HG03135 (cell line): ENCODE measurements around the gene GALNT5.
"Not testable (repeated sequence)": the region's sequence is repeated elsewhere in the genome, so short reads cannot be mapped to it uniquely, and the experiment has no call there.

ENCODE experiments used
- ATAC-seq: cut with Tn5 transposase; IDR thresholded peaks from one replicate; pipeline ENCODE4 v1.9.1; 2021; ENCODE audit warnings: mild to moderate bottlenecking, moderate library complexity; ENCODE audit not compliant: unreplicated experiment

GALNT5 gene

DNA sequence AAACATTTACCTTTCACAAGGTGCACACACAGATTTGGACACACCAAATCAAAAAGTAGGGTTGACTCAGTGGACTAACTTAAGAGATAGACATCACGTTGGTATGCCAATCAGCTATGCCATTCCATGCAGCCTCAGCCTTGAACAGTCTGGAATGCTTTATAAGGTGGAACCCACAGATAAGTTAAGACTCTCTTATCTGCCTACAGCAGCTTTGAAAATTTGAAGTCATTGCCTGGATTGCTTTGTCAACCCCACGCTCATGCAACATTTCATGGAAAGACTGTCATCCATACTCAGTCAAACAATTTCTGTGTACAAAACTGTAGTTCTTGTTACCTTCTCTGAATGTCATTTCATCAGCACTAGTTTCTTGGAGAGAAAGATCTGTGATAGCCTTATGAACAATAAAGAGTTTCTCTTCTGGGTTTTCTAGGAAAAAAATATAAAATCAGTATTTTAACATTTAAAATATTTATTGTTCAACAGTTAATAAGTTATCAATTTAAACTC is 66.9 kb downstream of the GALNT5 start:
- ATAC-seq, result no peak

DNA sequence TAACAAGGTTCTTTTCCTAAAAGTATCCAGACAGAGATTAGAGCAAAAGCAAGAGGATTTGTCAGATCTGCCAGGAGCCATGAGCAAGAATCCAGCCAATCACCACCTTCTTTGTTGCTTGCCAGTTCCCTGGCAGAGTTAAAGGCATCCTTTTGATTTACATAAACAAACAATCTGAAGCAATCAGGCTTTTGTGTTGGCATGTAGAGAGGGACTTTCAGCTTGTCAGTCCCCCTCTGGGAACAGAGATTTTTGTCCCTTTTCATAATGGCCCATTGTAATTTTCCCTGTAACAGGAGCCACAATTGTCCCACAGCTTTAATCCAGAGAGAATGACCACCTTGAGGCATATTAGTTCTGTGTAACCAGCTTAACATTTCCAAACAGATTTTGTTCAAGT is 68.3 kb downstream of the GALNT5 start, which contains the start of gene ERMN:
ERMN (minus strand) TSS at position 39 of the 400 bp plus-strand sequence. CDS start 182 bp downstream, outside the sequence.
- ATAC-seq, result no peak

GRCh38 chr2:157326698-157327097 is 69.2 kb downstream of the GALNT5 start:
- no peak for ATAC-seq

DNA sequence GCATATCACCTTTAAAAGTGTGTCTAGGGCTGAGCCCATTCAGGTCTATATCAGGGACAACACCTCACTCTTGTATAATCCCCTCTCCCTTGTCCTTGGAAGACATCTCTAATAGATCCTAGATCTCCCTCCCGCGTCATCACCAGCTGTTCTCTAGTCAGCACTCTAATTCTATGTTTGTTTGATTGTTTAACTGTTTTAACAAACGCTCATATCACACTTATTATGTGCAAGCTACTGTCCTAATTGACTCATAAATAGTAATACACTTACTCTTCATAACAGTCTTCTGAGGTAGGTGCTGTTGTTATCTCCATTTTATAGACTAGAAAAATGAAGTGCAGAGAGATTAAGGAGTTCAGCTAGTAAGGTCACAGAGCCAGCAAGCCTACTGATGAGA is 69.7 kb downstream of the GALNT5 start:
- ATAC-seq, result peak; percentile 34

DNA sequence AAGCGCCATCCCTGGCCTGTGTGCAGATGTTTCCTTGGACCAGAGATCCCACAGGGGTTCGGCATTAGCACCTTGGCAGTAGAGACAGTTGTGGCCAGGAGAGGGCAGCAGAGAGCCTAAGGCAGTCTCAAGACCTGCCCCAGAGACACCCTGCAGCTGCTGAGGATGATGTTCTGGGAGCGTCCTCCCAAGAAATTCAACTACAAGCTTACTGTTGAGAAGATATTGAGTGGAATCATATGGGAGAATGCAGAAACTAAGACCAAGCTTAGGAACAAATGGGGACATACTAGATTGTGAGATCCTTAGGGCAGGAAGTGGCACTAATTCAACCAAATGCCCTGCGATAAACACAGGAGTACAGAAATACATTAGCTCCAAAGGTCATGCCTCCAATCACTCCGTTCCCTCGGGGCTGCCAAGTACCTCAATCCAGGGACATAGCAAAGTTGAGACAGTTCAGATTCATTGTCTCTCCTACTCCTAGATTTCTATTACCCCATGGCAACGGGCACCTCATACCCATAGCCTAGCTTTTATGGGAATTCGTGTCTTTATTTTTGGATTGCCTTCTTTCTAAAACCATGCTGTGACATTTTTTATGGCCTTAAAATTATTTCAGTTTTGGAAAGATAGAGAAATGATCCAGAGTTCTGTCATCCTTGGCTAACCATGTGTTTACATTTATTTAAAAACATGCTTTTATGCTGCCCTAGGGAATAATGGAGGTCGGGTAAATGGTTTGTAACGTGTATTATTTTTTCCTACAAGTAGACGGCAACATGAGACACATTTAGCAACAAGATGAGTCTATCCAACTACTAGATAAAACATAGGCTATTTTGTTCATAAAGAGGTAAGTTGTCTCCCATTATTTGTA is 70.4 kb downstream of the GALNT5 start:
- ATAC-seq, result peak; percentile 99

DNA sequence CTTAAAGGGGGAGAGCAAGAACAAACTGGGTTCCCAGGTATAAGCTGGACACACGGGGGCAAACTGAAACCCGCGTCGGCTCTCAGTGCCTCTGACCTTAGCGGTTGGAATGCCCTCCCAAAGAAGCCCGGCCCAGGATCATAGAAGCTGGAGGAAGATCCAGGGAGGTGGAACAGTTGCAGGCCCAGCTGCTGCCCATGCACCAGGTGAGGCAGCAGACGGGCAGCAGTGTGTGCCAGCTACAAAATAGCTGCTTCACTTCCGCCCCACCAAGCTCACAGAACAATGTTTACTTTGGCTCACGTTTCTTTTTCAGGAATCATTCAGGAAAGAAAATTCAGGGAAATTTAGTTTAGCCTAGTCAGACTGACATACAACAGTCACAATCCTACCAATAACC is 72.0 kb downstream of the GALNT5 start:
- ATAC-seq, result no peak

DNA sequence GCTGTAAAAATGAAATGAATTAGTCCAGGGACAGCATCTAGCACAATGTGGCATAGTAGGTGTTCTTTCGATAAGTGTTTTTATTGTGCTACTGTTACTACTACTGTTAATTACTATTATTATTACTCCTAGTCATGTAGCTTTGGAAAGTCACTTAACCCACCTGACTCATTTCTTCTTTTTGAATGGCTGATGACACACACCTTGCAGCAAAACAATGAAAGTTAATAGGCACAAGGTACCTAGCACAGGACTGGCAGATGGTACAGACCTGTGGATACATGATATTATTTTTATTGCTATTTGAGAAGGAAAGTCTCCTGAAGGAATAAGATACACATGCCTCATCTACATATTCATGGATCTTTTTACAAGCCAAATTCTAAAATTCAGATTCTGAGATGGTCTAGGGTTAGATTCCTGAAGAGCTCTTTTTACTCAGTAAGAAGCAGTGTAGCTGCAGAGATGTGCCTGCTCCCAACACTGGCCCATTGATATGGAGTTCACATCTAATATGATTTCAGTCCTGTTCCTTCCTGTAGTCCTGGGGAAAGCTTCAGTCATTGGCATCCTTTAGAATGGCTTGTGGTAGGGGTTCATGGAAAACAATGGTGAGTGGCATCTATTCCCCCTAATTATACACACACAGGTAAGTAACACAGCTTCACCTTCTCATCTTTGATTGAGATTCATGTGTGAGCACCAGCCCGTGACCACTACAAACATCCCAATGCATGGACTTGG is 76.0 kb downstream of the GALNT5 start:
- no peak for ATAC-seq

DNA sequence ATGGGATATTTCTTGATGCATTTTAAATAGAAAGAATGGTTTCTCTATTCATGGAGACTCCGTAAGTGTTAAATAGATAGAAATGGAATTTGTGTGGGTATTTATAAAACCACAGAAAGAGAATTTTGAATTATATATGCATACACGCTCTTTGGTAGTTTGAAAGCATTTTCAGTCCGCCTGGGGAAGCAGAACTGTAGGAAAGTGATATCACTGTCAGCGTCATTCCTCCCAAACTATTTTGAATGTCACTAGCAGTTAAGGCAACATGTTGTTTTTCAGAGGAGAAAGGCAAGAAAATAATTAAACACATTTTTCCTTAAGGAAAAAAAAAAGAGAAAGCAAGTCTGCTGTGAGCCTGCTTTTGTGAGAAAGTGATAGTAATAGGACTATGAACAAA is 76.8 kb downstream of the GALNT5 start:
- ATAC-seq, result no peak

DNA sequence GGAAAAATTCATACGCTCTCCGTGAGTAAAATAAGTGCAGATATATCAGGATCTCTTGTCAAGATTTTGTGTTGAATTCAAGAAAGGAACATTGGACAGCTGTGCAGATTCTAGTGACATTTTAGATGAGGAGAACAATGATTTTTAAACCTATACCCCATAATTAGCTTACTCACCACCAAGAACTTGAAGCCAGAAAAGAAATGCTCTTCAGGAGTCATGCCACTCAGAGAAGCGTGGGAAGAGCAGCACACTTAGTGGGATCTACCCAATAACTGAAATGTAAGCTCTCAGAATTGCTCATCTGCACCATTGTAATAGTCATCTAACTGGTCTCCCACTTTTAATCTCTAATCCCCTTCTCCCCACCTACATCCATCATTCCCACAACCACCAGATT is 77.3 kb downstream of the GALNT5 start:
- ATAC-seq, result no peak

GRCh38 chr2:157336137-157337010 is 78.9 kb downstream of the GALNT5 start:
- no peak for ATAC-seq

GRCh38 chr2:157337978-157338377 is 80.5 kb downstream of the GALNT5 start:
- ATAC-seq, result no peak

DNA sequence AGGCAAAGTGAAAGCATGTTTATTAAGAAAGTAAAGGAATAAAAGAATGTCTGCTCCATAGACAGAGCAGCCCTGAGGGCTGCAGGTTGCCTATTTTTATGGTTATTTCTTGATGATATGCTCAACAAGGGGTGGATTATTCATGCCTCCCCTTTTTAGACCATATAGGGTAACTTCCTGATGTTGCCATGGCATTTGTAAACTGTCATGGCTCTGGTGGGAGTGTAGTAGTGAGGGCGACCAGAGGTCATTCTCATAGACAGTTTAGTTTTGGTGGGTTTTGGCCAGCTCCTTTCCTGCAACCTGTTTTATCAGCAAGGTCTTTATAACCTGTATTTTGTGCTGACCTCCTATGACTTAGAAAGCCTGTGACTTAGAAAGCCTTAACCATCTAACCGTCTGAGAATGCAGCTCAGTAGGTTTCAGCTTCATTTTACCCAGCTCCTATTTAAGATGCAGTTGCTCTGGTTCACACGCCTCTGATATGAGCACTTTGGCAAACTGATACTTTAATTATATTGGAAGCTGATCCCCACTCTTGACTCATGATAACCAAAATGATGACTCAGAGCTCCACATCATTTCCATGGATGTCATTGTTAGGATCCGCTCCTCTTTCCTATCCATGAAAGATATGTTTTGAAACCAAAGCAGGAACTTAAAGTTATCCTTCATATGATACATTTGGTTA is 82.6 kb downstream of the GALNT5 start:
- no peak for ATAC-seq

DNA sequence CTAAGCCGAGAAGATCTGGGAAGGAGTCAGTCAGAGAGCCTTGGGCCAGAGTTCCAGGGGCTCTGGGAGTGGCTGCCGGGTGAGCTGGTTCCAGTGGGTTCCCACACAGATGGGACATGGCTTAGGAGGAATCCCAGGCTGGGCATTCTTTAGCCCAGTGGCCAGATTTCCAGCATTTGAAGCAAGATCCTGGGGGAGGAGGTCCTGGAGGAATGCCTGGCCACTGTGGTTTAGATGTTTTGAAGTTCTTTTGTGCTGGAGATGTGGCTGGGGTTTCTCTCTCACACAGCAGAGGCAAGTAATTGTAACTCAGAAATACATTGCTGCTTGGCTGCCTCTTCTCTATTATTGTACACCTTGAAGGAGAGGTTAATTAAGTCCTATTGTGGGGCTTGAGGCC is 83.9 kb downstream of the GALNT5 start:
- not testable (repeated sequence) for ATAC-seq

DNA sequence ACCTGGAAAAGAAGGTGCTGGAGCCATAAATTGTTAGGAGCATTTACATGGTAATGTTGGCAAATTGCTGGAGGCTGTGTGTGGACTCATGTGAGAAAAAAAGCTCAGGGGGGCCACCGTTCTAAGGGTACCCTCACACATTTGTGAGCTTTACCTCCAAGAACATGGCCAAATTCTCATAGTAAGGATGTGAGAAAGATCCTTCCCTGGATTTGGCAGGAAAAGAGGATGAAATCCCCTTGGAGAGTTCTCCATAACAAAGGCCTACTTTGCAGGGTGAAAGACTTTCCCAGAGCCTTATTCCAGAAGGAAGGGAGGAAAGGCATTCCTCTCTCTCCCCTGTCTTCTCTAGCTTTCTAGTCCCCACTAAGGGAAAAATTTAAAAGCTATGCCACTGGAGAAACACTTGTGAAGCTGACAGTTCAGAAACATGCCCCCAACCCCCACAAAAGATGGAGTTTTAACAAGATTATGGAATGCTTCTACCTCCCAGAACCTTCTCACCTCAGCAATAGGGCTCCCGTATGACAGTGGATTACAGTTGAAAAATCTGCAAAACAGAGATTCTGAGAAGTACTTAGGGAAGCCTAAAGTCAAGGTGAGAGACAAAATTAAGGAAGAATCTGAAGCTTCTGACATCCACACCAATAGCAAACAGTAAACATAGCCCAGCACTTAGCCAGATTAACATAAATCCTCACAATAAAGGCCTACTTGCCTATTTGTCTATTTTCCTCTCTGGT is 88.3 kb downstream of the GALNT5 start:
- ATAC-seq, result no peak

GRCh38 chr2:157348291-157348921 is 90.9 kb downstream of the GALNT5 start:
- ATAC-seq, result no peak

DNA sequence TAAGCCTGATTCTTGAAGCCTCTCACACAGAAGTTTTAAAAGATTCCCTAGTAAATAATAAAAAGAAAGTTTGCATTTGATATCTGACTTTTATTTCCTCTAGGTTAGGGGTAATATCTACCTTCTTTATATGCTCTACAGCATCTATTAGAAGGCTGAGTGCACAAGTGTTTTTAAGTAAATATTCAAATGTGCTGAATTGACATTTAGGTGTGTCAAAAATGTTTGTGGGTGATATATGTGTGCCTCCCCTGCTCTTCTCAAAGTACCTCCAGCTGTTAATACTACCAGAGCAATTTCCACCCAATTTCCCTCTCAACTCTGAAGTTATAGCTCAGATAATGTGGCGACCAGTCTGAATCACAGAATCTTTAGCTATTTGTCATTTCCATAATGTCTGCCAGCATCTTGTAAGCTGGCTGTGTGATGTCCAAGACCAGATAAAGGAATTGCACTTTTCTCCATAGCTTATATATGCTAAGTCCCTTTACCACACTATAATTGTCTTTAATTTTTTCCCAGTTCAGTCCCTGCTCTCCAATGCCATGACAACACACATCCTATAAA is 92.5 kb downstream of the GALNT5 start:
- no peak for ATAC-seq

DNA sequence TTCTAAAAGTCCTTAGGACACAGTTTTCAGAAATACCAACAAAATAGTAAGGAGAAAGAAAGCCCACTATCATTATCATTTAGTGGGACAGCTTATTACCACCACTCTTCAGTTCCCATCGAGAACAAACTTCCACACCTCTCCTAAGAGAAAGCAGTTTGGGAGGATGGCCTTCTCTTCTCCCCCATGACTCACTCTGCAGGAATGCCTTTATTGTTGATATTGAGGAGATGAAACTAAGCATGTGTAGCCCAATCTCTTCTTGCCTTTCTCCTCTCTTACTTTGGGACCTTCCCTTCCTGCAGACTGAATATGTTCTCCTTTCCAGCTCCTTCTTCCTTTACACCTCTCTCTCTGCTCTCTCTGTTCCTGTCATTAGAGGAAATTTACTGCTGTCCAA is 98.1 kb downstream of the GALNT5 start:
- ATAC-seq, result no peak

GRCh38 chr2:157359628-157360027 is 102.1 kb downstream of the GALNT5 start:
- no peak for ATAC-seq

DNA sequence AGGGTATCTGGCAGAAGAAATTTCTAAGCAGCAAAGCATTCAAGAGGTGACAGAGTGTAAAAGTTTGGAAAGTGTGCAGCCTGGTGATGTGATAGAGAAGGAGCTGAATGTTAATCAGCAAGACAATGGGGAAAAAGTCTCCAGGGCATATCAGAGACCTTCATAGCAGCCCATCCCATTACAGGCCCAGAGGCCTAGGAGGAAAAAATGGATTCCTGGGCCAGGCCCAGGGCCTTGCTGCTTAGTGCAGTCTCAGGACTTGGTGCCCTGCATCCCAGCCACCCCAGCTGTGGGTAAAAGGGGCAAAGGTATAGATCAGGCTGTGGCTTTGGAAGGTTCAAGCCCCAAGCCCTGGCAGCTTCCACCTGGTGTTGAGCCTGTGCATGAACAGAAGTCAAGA is 104.0 kb downstream of the GALNT5 start:
- no peak for ATAC-seq
